Measurements from ENCODE around the gene ADNP.

DNA sequence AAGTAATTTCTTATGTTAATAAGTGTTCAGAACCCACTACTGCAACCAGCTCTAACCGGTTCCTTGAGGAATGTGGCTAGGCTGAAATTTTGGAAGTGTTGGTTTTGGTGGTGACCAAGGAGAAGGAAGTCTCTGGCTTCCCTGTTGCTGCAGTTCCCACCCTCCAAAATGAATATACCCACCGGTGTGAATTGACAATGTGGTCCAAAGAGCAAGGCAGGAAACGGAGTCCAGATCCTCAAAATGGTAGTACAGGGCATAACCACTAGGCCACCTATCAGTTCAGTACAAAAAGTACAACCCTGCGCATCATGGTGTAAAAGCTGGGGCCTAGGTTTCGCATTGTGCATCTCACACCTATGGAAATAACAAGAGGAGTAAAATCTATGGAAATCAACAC, 2.8 kb downstream of the ADNP start:
- no peak for TF ChIP-seq CTCF (IDR thresholded peaks at IDR 0.05)
- no peak for TF ChIP-seq EZH2 (IDR thresholded peaks at IDR 0.05; ENCODE audit: borderline replicate concordance, insufficient read depth, low read depth, low read length, poor library complexity, severe bottlenecking)

Measured in B cell (primary cell).